Heart left ventricle (tissue), 13 donors: ENCODE measurements around the gene PHAX.

Experiments used
- POLR2A ChIP-seq, 2 donors: fragments of 450-650 bp; IDR thresholded peaks; one replicate each; pipeline ENCODE4 v1.6.1; 2017; ENCODE audit warnings: antibody characterized with exemption in 2 of 2, mild to moderate bottlenecking in 2 of 2, moderate library complexity in 2 of 2
- TF ChIP-seq, protein P1 (sequence below), 12 donors: fragments of 200-600 bp; sonication (generic) in 4 of 12; IDR thresholded peaks; one replicate each; pipeline versions ENCODE4 v1.5.0 to v1.8.0; 2018 to 2022; ENCODE audit warnings: antibody characterized with exemption in 12 of 12, mild to moderate bottlenecking in 5 of 12
- donor health status: ischemic (EF 13 %, LVEDD 7.1; RV severe dilation, severe dysfunction).
- donor health status: DM: no; HTN: yes; CAD: no.
- donor health status: DM: no; HTN: no; CAD: no.
- donor health status: ischemic (EF 25% LVEDD 6.9; RV normal size, moderate dysfunction).
- donor health status: ischemic (EF 25% LVEDD 5.7; RV mildly dilated, moderate dysfunction).
- donor health status: ischemic (EF 35%, LVEDD 5.7; RV mildly dilated, moderate dysfunction).
- donor health status: nonischemic (EF 11% LVEDD 7.7; RV severe dilation, severe dysfunction).
- donor health status: DM: yes; HTN: yes; CAD: no.
- donor health status: PGD.
- donor health status: ischemic (EF 29% LVEDD 5.4; RV normal size, mild dysfunction).
- donor health status: nonischemic (EF 23%, LVEDD 6.1; RV moderate dilation, normal function).

DNA sequence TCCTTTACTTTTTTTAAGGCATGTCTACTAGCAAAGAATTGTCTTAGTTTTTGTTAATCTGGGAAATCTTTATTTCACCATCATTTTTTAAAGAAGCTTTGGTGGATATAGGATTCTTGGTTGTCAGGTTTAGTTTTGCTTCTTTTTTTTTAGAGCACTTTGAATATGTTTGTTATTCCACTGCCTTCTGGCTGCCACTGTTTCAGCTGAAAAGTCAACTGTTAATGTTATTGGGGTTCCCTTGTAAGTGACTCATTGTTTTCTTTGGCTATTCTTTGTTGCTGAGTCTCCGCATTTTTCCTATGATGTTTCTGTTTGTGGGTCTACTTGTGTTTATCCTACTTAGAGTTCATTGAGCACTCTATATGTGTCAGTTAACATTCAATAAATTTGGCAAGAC is 44.4 kb downstream of the PHAX start:
- TF ChIP-seq, protein P1, sequence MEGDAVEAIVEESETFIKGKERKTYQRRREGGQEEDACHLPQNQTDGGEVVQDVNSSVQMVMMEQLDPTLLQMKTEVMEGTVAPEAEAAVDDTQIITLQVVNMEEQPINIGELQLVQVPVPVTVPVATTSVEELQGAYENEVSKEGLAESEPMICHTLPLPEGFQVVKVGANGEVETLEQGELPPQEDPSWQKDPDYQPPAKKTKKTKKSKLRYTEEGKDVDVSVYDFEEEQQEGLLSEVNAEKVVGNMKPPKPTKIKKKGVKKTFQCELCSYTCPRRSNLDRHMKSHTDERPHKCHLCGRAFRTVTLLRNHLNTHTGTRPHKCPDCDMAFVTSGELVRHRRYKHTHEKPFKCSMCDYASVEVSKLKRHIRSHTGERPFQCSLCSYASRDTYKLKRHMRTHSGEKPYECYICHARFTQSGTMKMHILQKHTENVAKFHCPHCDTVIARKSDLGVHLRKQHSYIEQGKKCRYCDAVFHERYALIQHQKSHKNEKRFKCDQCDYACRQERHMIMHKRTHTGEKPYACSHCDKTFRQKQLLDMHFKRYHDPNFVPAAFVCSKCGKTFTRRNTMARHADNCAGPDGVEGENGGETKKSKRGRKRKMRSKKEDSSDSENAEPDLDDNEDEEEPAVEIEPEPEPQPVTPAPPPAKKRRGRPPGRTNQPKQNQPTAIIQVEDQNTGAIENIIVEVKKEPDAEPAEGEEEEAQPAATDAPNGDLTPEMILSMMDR (IDR thresholded peaks at IDR 0.05): no peak
- TF ChIP-seq POLR2A (IDR thresholded peaks at IDR 0.05): no peak
